GM12874 (cell line): ENCODE measurements around the gene SF3B2.

ENCODE experiments used
- CTCF ChIP-seq: IDR thresholded peaks from 2 replicates; pipeline ENCODE4 v1.5.1; 2011; ENCODE audit warnings: low read depth, mild to moderate bottlenecking, control low read depth, low read length, moderate library complexity; ENCODE audit not compliant: insufficient read depth

SF3B2 gene

GRCh38 chr11:66007201-66007634 lies 44.9 kb upstream of the SF3B2 start:
- no peak for TF ChIP-seq CTCF

- no peak for TF ChIP-seq CTCF
Observed at GRCh38 chr11:66008095-66008467, 44.1 kb upstream of the SF3B2 start.

DNA sequence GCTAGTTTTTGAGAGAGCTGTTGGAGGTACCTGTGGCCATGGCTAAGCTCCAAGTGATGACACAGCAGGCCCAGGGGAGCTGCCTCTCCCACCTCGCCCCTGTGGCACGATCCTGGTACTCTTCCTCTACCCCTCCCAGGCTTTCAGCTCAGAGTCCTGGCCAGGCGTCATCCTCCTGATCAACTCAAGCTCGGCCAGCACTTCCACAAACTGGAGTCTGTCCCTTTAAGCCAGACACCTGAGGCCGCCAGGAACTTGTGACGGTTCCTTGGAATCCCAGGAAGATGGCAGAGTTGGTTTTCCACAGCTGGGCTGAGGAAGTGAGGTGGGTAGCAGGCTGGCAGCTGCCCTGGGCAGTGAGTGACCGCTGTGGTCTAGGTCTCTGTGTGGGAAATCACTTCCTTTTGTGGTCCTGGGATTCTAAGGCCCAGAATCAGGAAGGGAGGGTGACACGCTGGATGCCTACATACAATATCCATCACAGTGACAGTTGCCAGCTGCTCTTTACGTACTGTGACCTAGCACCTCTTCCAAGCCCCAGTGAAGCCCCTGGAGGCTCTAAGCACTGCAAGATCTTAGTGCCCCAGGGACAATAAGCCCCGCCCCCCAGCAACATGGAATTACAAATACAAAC lies 43.6 kb upstream of the SF3B2 start:
- TF ChIP-seq CTCF, result no peak

DNA sequence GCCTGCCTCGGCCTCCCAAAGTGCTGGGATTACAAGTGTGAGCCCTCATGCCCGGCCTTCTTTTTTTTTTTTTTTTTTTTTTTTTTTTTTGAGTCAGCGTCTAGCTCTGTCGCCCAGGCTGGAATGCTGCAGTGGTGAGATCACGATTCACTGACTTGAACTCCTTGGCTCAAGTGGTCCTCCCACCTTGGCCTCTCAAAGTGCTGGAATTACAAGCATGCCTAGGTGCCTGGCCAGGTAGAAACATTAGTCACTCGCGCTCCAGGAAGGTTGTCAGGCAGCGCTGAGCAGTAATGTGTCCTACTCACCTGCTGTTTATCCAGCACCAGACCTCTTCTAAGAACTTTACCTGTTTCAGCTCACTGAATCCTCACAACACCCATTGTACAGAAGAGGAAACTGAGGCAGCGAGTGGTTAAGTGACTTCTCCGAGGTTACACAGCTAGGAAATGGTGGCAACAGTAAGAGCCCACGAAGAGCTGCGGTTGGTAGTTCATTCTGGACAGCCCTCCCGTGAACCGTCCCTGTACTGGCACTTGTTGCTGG lies 40.9 kb upstream of the SF3B2 start:
- TF ChIP-seq CTCF, result no peak

DNA sequence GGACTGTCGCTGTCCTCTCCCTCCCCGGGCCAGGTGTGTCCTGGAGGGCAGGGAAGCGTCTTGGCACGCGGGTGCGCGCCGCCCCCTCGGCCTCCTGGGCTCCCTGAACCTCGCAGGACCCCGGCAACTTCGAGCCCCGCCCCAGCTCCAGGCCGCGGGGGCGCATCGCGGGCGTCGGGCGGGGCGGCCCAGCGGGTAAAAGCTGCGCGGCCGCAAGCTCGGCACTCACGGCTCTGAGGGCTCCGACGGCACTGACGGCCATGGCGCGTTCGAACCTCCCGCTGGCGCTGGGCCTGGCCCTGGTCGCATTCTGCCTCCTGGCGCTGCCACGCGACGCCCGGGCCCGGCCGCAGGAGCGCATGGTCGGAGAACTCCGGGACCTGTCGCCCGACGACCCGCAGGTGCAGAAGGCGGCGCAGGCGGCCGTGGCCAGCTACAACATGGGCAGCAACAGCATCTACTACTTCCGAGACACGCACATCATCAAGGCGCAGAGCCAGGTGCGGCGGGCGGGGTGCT lies 40.3 kb upstream of the SF3B2 start, which contains the start of gene CST6:
Gene CST6 (plus strand): TSS at position 224 of the 519 bp plus-strand sequence. CDS start 37 bp downstream, at position 261.
- TF ChIP-seq CTCF, result no peak

- no peak for TF ChIP-seq CTCF
Observed at GRCh38 chr11:66012371-66012945, 39.7 kb upstream of the SF3B2 start.

- TF ChIP-seq CTCF, result no peak
Observed at GRCh38 chr11:66012946-66013761, 39.0 kb upstream of the SF3B2 start.
